Fibroblast of villous mesenchyme (primary cell): ENCODE data around the gene GTF2IRD1. TPM values are rescaled to one million over a fixed set of nuclear protein-coding genes. Genes with fewer than 3 reads are reported as not detected.
"Not testable (repeated sequence)": the region's sequence is repeated elsewhere in the genome, so short reads cannot be mapped to it uniquely, and the experiment has no call there.

Experiments used
- DNase-seq: peaks from one replicate; pipeline ENCODE4 v3.0.0-alpha.2; 2010; ENCODE audit warnings: low read depth
- H3K4me3 ChIP-seq: 2 replicates; pipeline ENCODE4 v1.5.1; 2011; ENCODE audit warnings: low read depth, mild to moderate bottlenecking, low read length
- total RNA-seq: library from RNA; depleted of rRNA; stranded (reverse); fragments of >200 nt; gene quantifications from 2 replicates; pipeline ENCODE4 v1.2.3, GENCODE V29; 2012
- TF ChIP-seq, protein P1 (sequence below): IDR thresholded peaks from 2 replicates; pipeline ENCODE4 v1.5.1; 2012; ENCODE audit warnings: low read depth, mild to moderate bottlenecking, low read length; ENCODE audit not compliant: insufficient read depth

GTF2IRD1 gene
- total RNA-seq, 1 donor, result 13.4 TPM

DNA sequence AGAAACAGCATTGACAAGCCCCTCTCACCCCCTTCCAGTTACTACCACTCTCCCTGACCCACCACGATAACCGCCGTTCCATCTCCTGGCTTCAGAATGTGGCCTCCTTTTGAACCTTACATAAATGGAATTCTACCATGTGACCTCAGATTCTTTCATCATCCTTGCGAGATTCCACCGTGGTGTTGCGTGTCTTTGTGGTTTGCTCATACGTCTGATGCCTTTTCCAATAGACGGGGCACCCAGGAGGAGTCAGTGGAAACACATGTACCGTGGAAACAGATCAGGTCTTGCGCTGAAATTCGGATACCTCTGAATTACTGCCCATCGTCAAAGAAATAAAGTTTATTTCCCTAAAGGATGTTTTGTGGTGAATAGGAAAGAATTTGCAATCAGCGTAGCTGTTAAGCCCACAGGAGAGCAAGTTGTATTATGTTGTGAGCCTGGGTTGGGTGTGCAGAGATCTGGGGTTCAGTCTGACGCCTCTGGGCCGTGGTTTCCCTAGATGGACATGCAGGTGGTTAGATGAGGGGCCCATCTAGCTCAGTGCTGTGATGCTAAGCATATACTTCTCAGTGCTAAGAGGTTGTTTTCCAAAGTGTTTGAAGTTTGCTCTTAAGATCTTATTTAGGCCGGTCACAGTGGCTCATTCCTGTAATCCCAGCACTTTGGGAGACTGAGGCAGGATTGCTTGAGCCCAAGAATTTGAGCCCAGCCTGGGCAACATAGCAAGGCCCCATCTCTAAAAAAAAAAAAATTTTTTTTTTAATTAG, 29.1 kb downstream of the GTF2IRD1 start:
- TF ChIP-seq, protein P1, sequence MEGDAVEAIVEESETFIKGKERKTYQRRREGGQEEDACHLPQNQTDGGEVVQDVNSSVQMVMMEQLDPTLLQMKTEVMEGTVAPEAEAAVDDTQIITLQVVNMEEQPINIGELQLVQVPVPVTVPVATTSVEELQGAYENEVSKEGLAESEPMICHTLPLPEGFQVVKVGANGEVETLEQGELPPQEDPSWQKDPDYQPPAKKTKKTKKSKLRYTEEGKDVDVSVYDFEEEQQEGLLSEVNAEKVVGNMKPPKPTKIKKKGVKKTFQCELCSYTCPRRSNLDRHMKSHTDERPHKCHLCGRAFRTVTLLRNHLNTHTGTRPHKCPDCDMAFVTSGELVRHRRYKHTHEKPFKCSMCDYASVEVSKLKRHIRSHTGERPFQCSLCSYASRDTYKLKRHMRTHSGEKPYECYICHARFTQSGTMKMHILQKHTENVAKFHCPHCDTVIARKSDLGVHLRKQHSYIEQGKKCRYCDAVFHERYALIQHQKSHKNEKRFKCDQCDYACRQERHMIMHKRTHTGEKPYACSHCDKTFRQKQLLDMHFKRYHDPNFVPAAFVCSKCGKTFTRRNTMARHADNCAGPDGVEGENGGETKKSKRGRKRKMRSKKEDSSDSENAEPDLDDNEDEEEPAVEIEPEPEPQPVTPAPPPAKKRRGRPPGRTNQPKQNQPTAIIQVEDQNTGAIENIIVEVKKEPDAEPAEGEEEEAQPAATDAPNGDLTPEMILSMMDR, result no peak
- H3K4me3 ChIP-seq, result no peak overlapping the region
- peak; percentile 99 for DNase-seq

DNA sequence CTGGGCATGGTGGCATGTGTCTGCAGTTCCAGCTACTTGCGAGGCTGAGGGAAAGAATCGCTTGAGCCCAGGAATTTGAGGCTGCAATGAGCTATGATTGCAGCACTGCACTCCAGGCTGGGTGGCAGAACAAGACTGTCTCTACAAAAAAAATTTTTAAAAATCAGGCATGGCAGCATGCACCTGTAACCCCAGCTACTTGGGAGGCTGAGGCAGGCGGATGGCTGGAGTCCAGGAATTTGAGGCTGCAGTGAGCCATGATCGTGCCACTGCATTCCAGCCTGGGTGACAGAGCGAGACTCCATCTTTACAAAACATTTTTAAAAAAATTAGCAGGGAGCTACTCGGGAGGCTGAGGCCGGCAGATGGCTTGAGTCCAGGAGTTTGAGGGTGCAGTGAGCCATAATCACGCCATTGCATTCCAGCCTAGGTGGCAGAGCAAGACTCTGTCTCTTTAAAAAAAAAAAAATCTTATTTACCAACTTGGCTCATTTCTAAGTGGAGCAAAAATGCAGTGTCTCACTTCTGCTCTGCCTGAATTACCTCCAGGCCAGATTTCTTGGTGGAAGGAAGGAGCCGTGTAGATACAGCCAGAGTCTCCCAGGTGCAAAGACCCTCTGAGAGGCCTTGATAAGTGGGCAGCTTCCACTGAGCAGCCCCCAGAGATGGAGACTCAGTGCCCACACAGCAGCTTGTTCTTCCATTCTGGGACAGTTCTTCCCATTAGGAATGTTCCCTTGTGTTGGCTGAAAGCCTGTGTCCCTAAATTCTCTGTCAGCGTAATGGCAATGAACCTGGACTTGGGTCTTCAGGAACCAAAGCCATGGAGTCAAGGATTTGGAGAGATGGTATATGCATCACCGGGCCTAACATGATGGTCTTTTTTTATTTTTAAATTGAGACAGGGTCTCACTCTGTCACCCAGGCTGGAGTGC, 30.0 kb downstream of the GTF2IRD1 start:
- H3K4me3 ChIP-seq, result no peak overlapping the region
- DNase-seq, result peak; percentile 46

DNA sequence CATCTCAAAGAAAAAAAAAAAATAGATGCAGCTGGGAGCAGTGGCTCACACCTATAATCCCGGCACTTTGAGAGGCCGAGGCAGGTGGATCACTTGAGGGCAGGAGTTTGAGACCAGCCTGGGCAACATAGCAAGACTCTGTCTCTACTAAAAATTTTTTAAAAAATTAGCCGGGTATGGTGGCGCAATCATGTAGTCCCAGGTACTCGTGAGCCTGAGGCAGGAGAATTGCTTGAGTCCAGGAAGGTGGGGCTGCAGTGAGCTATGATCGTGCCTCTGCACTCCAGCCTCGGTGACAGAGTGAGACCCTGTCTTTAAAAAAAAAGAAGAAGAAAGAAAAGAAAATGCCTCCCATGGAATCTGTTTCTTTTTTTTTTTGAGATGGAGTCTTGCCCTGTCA, 31.9 kb downstream of the GTF2IRD1 start:
- DNase-seq, result no peak
- H3K4me3 ChIP-seq, result no peak overlapping the region
- TF ChIP-seq, protein P1, result no peak

More for the DNA sequence above, 30.0 kb downstream of the GTF2IRD1 start:
- TF ChIP-seq, protein P1, result no peak

DNA sequence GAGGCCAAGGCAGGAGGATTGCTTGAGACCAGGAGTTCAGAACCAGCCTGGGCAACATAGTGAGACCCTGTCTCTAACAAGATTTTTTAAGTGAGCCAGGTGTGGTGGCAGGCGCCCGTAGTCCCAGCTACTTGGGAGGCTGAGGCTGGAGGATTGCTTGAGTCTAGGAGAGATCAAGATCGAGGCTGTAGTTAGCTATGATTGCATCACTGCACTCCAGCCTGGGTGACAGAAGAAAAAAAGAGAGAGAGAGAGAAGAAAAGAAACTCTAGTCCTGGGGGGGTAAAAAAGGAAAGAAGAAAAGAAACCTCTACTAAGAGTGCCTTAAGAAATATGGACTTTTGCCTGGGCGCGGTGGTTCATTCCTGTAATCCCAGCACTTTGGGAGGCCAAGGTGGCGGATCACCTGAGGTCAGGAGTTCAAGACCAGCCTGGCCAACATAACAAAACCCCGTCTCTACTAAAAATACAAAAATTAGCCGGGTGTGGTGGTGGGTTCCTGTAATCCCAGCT, 34.9 kb downstream of the GTF2IRD1 start:
- H3K4me3 ChIP-seq, DNase-seq: not testable (repeated sequence)

DNA sequence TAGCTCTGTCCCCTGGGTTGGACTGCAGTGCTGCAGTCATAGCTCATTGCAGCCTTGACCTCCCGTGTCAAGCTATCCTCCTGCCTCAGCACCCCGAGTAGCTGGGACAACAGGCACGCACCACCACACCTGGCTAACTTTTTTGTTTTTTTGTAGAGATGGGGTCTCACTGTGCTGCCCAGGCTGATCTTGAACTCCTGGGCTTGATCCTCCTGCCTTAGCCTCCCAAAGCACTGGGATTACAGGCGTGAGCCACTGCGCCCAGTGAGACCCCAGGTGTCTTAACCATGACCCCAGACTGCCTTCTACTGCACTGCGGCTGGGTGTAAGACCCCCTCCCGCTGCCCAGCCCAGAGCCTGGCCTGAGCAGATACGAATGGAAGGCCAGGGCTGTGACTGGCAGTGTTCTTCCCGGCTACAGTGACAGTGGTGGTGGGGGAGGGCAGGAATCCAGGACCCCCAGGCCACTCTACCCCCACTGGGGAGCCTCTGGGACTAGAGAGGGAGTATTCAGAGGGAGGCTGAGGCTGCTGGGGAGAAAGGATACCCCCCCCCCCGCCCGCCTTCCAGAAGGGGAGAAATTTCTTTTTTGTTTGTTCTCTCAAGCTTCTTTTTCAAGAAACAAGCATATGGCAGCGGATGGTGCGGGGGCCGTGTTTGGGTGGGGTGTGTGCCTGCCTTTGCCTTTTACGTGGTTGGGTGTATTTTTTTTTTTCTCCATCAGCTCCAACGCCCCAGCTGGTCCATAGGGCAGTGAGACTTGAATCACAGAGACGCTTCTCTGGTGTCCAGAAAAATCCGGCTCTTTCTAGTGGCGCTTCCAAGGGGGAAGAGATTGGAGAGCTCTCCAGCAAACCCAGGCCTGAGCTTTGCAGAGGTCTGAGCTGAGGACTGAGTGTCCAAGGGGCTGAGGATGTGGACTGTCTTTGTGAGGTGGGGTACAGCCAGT, 36.6 kb downstream of the GTF2IRD1 start:
- TF ChIP-seq, protein P1, result no peak
- no peak overlapping the region for H3K4me3 ChIP-seq
- DNase-seq, result no peak

DNA sequence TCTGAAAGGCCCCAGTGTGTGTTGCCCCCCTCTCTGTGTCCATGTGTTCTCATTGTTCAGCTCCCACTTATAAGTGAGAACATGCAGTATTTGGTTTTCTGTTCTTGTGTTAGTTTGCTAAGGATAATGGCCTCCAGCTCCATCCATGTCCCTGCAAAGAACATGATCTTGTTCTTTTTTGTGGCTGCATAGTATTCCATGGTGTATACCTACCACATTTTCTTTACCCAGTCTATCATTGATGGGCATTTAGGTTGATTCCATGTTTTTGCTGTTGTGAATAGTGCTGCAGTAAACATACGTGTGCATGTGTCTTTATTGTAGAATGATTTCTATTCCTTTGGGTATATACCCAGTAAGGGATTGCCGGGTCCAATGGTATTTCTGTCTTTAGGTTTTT, 37.8 kb downstream of the GTF2IRD1 start:
- DNase-seq, H3K4me3 ChIP-seq: not testable (repeated sequence)

DNA sequence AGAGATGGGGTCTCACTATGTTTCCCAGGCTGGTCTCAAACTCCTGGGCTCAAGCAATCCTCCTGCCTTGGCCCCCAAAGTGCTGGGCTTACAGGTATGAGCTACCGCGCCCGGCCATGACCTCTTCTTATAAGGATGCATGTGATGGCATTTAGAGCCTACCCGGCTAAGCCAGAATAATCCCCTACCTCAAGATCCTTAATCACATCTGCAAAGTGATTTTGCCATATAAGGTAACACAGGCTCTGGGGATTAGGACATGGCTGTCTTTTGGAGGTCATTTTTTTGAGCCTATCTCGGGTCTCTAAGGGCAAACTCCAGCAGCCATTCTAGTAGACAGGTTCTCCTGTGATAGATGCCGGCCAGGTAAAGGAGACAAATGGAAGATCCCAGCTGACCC, 39.6 kb downstream of the GTF2IRD1 start:
- H3K4me3 ChIP-seq, result no peak overlapping the region
- TF ChIP-seq, protein P1, result no peak
- no peak for DNase-seq
